ENCODE results near the gene TMEM178B.

DNA sequence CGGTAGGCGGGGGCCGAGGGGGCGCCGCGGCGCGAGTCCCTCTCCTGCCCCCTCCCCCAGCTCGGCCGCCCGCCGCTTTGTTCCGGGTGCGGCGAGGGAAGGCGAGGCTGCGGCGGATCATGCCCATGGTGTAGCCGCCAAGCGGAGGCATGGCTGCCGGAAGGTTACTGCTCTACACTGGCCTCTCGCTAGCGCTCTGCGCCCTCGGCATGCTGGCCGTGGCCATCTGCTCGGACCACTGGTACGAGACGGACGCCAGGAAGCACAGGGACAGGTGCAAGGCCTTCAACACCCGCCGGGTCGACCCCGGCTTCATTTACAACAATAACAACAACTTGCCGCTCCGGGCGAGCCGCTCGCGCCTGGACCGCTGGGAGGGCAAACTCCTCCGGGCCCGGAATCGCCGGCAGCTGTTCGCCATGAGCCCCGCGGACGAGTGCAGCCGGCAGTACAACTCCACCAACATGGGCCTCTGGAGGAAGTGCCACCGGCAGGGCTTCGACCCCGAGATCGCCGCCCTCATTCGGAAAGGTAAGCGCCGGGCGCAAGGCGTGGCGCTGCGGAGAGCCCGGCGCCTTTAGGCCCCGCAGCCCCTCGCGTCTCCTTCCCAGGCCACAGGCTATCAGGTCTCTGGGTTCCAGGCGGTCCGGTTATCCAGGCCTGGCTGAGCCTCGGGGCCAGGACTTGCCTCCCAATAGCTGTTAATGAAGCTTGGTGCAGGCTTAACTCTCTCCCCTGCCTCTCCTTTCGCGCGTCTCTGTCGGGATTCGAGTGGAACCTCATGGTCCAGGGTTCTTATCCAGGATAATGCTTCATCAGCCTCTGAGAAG lies 513 bp downstream of the TMEM178B start:
- TF ChIP-seq POLR2A (IDR thresholded peaks at IDR 0.05; ENCODE audit: low read length) (no peak), GATA1 (IDR thresholded peaks at IDR 0.05; ENCODE audit: low read depth, low read length) (no peak)
